Measurements from ENCODE around the gene COG3.
"Not testable (repeated sequence)": the region's sequence is repeated elsewhere in the genome, so short reads cannot be mapped to it uniquely, and the experiment has no call there.

DNA sequence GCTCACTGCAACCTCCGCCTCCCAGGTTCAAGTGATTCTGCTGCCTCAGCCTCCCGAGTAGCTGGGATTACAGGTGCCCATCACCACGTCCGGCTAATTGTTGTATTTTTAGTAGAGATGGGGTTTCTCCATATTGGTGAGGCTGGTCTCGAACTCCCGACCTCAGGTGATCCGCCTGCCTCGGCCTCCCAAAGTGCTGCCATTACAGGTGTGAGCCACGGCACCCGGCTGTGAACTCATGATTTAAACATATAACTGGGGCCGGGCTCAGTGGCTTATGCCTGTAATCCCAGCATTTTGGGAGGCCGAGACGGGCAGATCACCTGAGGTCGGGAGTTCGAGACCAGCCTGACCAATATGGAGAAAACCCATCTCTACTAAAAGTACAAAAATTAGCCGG, 45.4 kb upstream of the COG3 start:
- TF ChIP-seq EZH2 (IDR thresholded peaks at IDR 0.05; ENCODE audit: low read length, missing control alignments) = not testable (repeated sequence)
- TF ChIP-seq, protein P1, sequence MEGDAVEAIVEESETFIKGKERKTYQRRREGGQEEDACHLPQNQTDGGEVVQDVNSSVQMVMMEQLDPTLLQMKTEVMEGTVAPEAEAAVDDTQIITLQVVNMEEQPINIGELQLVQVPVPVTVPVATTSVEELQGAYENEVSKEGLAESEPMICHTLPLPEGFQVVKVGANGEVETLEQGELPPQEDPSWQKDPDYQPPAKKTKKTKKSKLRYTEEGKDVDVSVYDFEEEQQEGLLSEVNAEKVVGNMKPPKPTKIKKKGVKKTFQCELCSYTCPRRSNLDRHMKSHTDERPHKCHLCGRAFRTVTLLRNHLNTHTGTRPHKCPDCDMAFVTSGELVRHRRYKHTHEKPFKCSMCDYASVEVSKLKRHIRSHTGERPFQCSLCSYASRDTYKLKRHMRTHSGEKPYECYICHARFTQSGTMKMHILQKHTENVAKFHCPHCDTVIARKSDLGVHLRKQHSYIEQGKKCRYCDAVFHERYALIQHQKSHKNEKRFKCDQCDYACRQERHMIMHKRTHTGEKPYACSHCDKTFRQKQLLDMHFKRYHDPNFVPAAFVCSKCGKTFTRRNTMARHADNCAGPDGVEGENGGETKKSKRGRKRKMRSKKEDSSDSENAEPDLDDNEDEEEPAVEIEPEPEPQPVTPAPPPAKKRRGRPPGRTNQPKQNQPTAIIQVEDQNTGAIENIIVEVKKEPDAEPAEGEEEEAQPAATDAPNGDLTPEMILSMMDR (conservative IDR thresholded peaks at IDR 0.05 in 1 of 2, IDR thresholded peaks at IDR 0.05 in 1 of 2; ENCODE audit: low read depth in 1 of 2, low read length in 2 of 2) = not testable (repeated sequence)

Data from fibroblast of lung (primary cell).